Gastrocnemius medialis (tissue), 4 donors: ENCODE results near the gene ARID1B. TPM values are rescaled to one million over a fixed set of nuclear protein-coding genes. Genes with fewer than 3 reads are reported as not detected.

Experiments
- ATAC-seq, 2 donors: fragments of 150-250 bp; one replicate each; pipeline ENCODE4 v1.9.1; 2016
- DNase-seq, 2 donors: peaks; one replicate each; pipeline ENCODE4 v3.0.0-alpha.2; 2019
- H3K27ac ChIP-seq, 4 donors: fragments of 200-600 bp; sonication (generic); 1 replicate in 1 of 4; 2 replicates in 3 of 4; pipeline ENCODE4 v1.5.1; 2016 to 2018; ENCODE audit warnings: mild to moderate bottlenecking in 2 of 4, moderate library complexity in 1 of 4
- H3K27me3 ChIP-seq, 3 donors: fragments of 200-600 bp; sonication (generic) in 2 of 3; 1 replicate in 1 of 3; 2 replicates in 2 of 3; pipeline versions ENCODE4 v1.5.1 to v1.6.0; 2016 to 2019; ENCODE audit warnings: mild to moderate bottlenecking in 1 of 3, moderate library complexity in 1 of 3
- H3K36me3 ChIP-seq, 2 donors: fragments of 200-600 bp; sonication (generic) in 1 of 2; one replicate each; pipeline ENCODE4 v1.5.1; 2017 to 2018
- H3K4me1 ChIP-seq, 2 donors: fragments of 200-600 bp; sonication (generic) in 1 of 2; one replicate each; pipeline ENCODE4 v1.5.1; 2016 to 2017; ENCODE audit warnings: mild to moderate bottlenecking in 2 of 2
- H3K4me3 ChIP-seq, 4 donors: fragments of 200-600 bp; sonication (generic) in 3 of 4; 1 replicate in 1 of 4; 2 replicates in 3 of 4; pipeline ENCODE4 v1.5.1; 2016 to 2019; ENCODE audit warnings: mild to moderate bottlenecking in 2 of 4
- H3K9me3 ChIP-seq, 3 donors: fragments of 200-600 bp; sonication (generic) in 2 of 3; 1 replicate in 1 of 3; 2 replicates in 2 of 3; pipeline ENCODE4 v1.5.1; 2016 to 2019
- CTCF ChIP-seq, 5 experiments: fragments of 450-650 bp in 3 of 5; fragments of 200-600 bp in 2 of 5; sonication (generic) in 2 of 5; IDR thresholded peaks in 4 of 5; conservative IDR thresholded peaks in 1 of 5; 1 replicate in 4 of 5; 2 replicates in 1 of 5; pipeline ENCODE4 v1.5.1; 2016 to 2019; ENCODE audit warnings: antibody characterized with exemption in 5 of 5, mild to moderate bottlenecking in 3 of 5, moderate library complexity in 3 of 5
- POLR2A ChIP-seq, 2 donors: fragments of 450-650 bp; IDR thresholded peaks; one replicate each; pipeline ENCODE4 v1.6.1; 2017; ENCODE audit warnings: antibody characterized with exemption in 2 of 2, mild to moderate bottlenecking in 2 of 2, moderate library complexity in 2 of 2
- in situ Hi-C, 4 donors: fragments of 200-750 bp; cut with MboI; loops; one replicate each; pipeline versions ENCODE4 v1.15.0 to v1.8.0; 2017; ENCODE audit warnings: low sequenced_read_pairs in 4 of 4
- intact Hi-C: fragments of 100-400 bp; cut with DNase I; formaldehyde crosslinking; loops from one replicate; pipeline ENCODE4 v1.15.1; 2023; ENCODE audit warnings: low total_unique reads
- total RNA-seq, 4 donors: library from RNA; depleted of rRNA; stranded (reverse); fragments of >200 nt; gene quantifications; one replicate each; pipeline versions ENCODE4 v1.1.0 to v1.2.3, GENCODE V29; 2016

Gene ARID1B
- total RNA-seq, 4 donors from 2014 or later, result 54.9 to 75.3 (median 62.0) TPM

- Histone ChIP-seq H3K4me1 (peaks cover 0 to 5% of the 10 kb centered on the region in 2 donors), H3K9me3 (no peaks in the 10 kb centered on the region), H3K36me3 (no peaks in the 10 kb centered on the region), H3K27me3 (no peaks in the 10 kb centered on the region), H3K27ac (no peak overlapping the region), H3K4me3 (no peak overlapping the region)
- intact Hi-C loops, result no loop called here
- ATAC-seq, result no peak
- in situ Hi-C loops, result loop anchor here in 1 of 4 donors (25.0 kb wide), 1 partner anchor 691 kb away; no protein-coding TSS in a partner anchor
- DNase-seq, result no peak
- TF ChIP-seq CTCF (IDR thresholded peaks at IDR 0.05 in 4 of 5, conservative IDR thresholded peaks at IDR 0.05 in 1 of 5), result no peak
Observed at GRCh38 chr6:157253699-157254098, 476.5 kb downstream of the ARID1B start.

- no peak overlapping the region for H3K27ac ChIP-seq
- TF ChIP-seq CTCF (IDR thresholded peaks at IDR 0.05 in 4 of 5, conservative IDR thresholded peaks at IDR 0.05 in 1 of 5), result no peak
- no peak for TF ChIP-seq POLR2A (IDR thresholded peaks at IDR 0.05)
- no peaks in the 10 kb centered on the region for H3K27me3 ChIP-seq
- in situ Hi-C loops (loop anchor here in 1 of 4 donors (25.0 kb wide), 1 partner anchor 692 kb away; no protein-coding TSS in a partner anchor), intact Hi-C loops (no loop called here)
- no peak overlapping the region for H3K4me3 ChIP-seq
- H3K9me3 ChIP-seq, result no peaks in the 10 kb centered on the region
- H3K36me3 ChIP-seq, result no peaks in the 10 kb centered on the region
- ATAC-seq, result no peak
- DNase-seq, result no peak
- peaks cover 0 to 5% of the 10 kb centered on the region in 2 donors for H3K4me1 ChIP-seq
Observed at GRCh38 chr6:157254538-157254937, 477.4 kb downstream of the ARID1B start.

- in situ Hi-C loops (loop anchor here in 1 of 4 donors (25.0 kb wide), 1 partner anchor 693 kb away; no protein-coding TSS in a partner anchor), intact Hi-C loops (no loop called here)
- no peak for DNase-seq
- TF ChIP-seq POLR2A (IDR thresholded peaks at IDR 0.05) (no peak), CTCF (IDR thresholded peaks at IDR 0.05 in 4 of 5, conservative IDR thresholded peaks at IDR 0.05 in 1 of 5) (no peak)
- no peak overlapping the region for H3K27ac ChIP-seq
- ATAC-seq, result no peak
- peaks cover 0 to 5% of the 10 kb centered on the region in 2 donors for H3K4me1 ChIP-seq
- no peaks in the 10 kb centered on the region for H3K9me3 ChIP-seq
- no peak overlapping the region for H3K4me3 ChIP-seq
- no peaks in the 10 kb centered on the region for H3K36me3 ChIP-seq
- H3K27me3 ChIP-seq, result no peaks in the 10 kb centered on the region
Observed at GRCh38 chr6:157255079-157255478, 477.9 kb downstream of the ARID1B start.

- TF ChIP-seq POLR2A (IDR thresholded peaks at IDR 0.05) (no peak), CTCF (IDR thresholded peaks at IDR 0.05 in 4 of 5, conservative IDR thresholded peaks at IDR 0.05 in 1 of 5) (no peak)
- in situ Hi-C loops, result loop anchor here in 1 of 4 donors (25.0 kb wide), 1 partner anchor 697 kb away; no protein-coding TSS in a partner anchor
Observed at GRCh38 chr6:157258878-157259277, 481.7 kb downstream of the ARID1B start.

GRCh38 chr6:157259443-157259842 is 482.3 kb downstream of the ARID1B start:
- H3K9me3 ChIP-seq, result no peaks in the 10 kb centered on the region
- H3K4me1 ChIP-seq, result no peaks in the 10 kb centered on the region
- no peak overlapping the region for H3K27ac ChIP-seq
- no peaks in the 10 kb centered on the region for H3K36me3 ChIP-seq
- no peaks in the 10 kb centered on the region for H3K27me3 ChIP-seq
- no peak overlapping the region for H3K4me3 ChIP-seq
- in situ Hi-C loops, result loop anchor here in 1 of 4 donors (25.0 kb wide), 1 partner anchor 697 kb away; no protein-coding TSS in a partner anchor
- TF ChIP-seq CTCF (IDR thresholded peaks at IDR 0.05 in 4 of 5, conservative IDR thresholded peaks at IDR 0.05 in 1 of 5) (no peak), POLR2A (IDR thresholded peaks at IDR 0.05) (no peak)
- intact Hi-C loops, result no loop called here
- DNase-seq, result no peak
- no peak for ATAC-seq

More at GRCh38 chr6:157258878-157259277, 481.7 kb downstream of the ARID1B start:
- H3K27ac ChIP-seq, result no peak overlapping the region
- H3K27me3 ChIP-seq, result no peaks in the 10 kb centered on the region
- intact Hi-C loops, result no loop called here
- ATAC-seq, result no peak
- no peaks in the 10 kb centered on the region for H3K36me3 ChIP-seq
- H3K4me3 ChIP-seq, result no peak overlapping the region
- DNase-seq, result no peak
- peaks cover 0 to 2% of the 10 kb centered on the region in 2 donors for H3K4me1 ChIP-seq
- H3K9me3 ChIP-seq, result no peaks in the 10 kb centered on the region
